ENCODE measurements around the gene CA11. TPM values are rescaled to one million over a fixed set of nuclear protein-coding genes. Genes with fewer than 3 reads are reported as not detected.
A peak's percentile ranks its signal among the peaks of the same experiment; 100 is the strongest.

The CA11 gene
- total and polyA plus RNA-seq, 9 of the 15 experiments (the other 6 are each of a cell fraction or from before 2014, with no cell fraction given) = 2.9 to 19.9 (median 8.3) TPM

DNA sequence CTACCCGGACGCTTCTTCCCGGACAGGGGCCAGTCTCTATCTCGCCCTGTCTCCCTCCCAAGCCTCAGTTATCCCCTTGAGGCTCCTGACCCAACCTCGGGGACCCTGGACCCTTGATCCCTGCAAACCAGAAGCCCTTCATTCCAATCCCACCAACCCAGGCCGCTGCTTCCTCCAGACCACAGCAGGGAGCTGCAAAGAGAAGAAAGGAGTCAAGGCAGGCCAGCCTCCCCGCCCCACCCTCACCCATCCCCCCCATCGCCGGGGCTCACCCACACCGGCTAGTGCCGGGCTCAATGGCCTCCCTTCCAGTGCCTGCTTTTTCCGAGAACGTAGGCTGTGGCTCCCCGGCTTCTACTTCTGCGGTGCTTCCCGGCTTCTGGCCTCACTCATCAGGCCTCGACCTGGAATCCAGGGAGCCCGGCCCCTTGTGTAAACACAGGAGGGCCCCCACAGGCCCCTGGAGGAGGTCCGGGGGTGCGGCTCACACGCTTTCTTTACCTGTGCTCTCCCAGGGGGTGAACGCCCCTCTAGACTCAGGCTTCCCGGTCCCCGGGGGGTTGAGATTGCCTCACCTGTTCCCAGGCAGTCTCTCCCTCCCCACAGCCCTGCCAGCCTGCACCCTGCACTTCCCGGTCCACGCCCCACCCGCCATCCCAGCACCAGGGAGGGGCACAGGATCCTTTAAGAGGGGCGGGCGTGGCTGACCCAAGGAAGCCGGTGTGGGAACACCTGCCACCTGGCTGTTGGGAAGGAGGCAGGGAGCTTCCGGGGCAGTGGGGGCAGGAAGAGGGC lies 31.4 kb downstream of the CA11 start, which contains the start of gene FAM83E (continued):
- TF ChIP-seq, protein P1, sequence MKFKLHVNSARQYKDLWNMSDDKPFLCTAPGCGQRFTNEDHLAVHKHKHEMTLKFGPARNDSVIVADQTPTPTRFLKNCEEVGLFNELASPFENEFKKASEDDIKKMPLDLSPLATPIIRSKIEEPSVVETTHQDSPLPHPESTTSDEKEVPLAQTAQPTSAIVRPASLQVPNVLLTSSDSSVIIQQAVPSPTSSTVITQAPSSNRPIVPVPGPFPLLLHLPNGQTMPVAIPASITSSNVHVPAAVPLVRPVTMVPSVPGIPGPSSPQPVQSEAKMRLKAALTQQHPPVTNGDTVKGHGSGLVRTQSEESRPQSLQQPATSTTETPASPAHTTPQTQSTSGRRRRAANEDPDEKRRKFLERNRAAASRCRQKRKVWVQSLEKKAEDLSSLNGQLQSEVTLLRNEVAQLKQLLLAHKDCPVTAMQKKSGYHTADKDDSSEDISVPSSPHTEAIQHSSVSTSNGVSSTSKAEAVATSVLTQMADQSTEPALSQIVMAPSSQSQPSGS (CRISPR knock-in tag; IDR thresholded peaks at IDR 0.05) = 0 out of 2 replicates have a peak, but pooled peaks have one; percentile 31
- TF ChIP-seq, protein P2, sequence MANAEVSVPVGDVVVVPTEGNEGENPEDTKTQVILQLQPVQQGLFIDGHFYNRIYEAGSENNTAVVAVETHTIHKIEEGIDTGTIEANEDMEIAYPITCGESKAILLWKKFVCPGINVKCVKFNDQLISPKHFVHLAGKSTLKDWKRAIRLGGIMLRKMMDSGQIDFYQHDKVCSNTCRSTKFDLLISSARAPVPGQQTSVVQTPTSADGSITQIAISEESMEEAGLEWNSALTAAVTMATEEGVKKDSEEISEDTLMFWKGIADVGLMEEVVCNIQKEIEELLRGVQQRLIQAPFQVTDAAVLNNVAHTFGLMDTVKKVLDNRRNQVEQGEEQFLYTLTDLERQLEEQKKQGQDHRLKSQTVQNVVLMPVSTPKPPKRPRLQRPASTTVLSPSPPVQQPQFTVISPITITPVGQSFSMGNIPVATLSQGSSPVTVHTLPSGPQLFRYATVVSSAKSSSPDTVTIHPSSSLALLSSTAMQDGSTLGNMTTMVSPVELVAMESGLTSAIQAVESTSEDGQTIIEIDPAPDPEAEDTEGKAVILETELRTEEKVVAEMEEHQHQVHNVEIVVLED (CRISPR knock-in tag; IDR thresholded peaks at IDR 0.05) = no peak
- TF ChIP-seq, protein P3, sequence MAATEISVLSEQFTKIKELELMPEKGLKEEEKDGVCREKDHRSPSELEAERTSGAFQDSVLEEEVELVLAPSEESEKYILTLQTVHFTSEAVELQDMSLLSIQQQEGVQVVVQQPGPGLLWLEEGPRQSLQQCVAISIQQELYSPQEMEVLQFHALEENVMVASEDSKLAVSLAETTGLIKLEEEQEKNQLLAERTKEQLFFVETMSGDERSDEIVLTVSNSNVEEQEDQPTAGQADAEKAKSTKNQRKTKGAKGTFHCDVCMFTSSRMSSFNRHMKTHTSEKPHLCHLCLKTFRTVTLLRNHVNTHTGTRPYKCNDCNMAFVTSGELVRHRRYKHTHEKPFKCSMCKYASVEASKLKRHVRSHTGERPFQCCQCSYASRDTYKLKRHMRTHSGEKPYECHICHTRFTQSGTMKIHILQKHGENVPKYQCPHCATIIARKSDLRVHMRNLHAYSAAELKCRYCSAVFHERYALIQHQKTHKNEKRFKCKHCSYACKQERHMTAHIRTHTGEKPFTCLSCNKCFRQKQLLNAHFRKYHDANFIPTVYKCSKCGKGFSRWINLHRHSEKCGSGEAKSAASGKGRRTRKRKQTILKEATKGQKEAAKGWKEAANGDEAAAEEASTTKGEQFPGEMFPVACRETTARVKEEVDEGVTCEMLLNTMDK (IDR thresholded peaks at IDR 0.05; ENCODE audit: borderline replicate concordance, insufficient read depth, low read depth, low read length, poor library complexity, severe bottlenecking) = no peak
- no peak for TF ChIP-seq ELF2 (CRISPR knock-in tag; IDR thresholded peaks at IDR 0.05)
- TF ChIP-seq, protein P4, sequence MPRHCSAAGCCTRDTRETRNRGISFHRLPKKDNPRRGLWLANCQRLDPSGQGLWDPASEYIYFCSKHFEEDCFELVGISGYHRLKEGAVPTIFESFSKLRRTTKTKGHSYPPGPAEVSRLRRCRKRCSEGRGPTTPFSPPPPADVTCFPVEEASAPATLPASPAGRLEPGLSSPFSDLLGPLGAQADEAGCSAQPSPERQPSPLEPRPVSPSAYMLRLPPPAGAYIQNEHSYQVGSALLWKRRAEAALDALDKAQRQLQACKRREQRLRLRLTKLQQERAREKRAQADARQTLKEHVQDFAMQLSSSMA (CRISPR knock-in tag; IDR thresholded peaks at IDR 0.05) = no peak
- TF ChIP-seq BCL6 (CRISPR knock-in tag; IDR thresholded peaks at IDR 0.05) = no peak
- no peak for TF ChIP-seq NR2C2 (CRISPR knock-in tag; IDR thresholded peaks at IDR 0.05)
- TF ChIP-seq NR2C2 (tag; IDR thresholded peaks at IDR 0.05) = no peak
- no peak; the same call in 1 of the 2 replicates for TF ChIP-seq CHD2 (IDR thresholded peaks at IDR 0.05; ENCODE audit: low read depth, low read length)
- TF ChIP-seq, protein P5, sequence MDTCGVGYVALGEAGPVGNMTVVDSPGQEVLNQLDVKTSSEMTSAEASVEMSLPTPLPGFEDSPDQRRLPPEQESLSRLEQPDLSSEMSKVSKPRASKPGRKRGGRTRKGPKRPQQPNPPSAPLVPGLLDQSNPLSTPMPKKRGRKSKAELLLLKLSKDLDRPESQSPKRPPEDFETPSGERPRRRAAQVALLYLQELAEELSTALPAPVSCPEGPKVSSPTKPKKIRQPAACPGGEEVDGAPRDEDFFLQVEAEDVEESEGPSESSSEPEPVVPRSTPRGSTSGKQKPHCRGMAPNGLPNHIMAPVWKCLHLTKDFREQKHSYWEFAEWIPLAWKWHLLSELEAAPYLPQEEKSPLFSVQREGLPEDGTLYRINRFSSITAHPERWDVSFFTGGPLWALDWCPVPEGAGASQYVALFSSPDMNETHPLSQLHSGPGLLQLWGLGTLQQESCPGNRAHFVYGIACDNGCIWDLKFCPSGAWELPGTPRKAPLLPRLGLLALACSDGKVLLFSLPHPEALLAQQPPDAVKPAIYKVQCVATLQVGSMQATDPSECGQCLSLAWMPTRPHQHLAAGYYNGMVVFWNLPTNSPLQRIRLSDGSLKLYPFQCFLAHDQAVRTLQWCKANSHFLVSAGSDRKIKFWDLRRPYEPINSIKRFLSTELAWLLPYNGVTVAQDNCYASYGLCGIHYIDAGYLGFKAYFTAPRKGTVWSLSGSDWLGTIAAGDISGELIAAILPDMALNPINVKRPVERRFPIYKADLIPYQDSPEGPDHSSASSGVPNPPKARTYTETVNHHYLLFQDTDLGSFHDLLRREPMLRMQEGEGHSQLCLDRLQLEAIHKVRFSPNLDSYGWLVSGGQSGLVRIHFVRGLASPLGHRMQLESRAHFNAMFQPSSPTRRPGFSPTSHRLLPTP (IDR thresholded peaks at IDR 0.05; ENCODE audit: borderline replicate concordance, extremely low read depth, insufficient read length) = no peak
- TF ChIP-seq TEAD4 (IDR thresholded peaks at IDR 0.05; ENCODE audit: low read length) = no peak
- no peak for TF ChIP-seq TEAD4 (CRISPR knock-in tag; IDR thresholded peaks at IDR 0.05; ENCODE audit: borderline replicate concordance)
- TF ChIP-seq TARDBP (IDR thresholded peaks at IDR 0.05) = no peak
- no peak for TF ChIP-seq IRF1 (CRISPR knock-in tag; IDR thresholded peaks at IDR 0.05; ENCODE audit: borderline replicate concordance)
- TF ChIP-seq ZNF57 (CRISPR knock-in tag; IDR thresholded peaks at IDR 0.05) = 0 out of 2 replicates have a peak, but pooled peaks have one; percentile 61
- 0 out of 2 replicates have a peak, but pooled peaks have one; percentile 24 for TF ChIP-seq POLR2H (tag; IDR thresholded peaks at IDR 0.05; ENCODE audit: low read depth)
- TF ChIP-seq NFE2 (IDR thresholded peaks at IDR 0.05; ENCODE audit: low read depth) = no peak
- peak; percentile 47 for TF ChIP-seq MBD2 (IDR thresholded peaks at IDR 0.05; ENCODE audit: borderline replicate concordance, low read depth)

All from K562 (cell line).